ENCODE results near the gene DYNC1I1. TPM values are rescaled to one million over a fixed set of nuclear protein-coding genes. Genes with fewer than 3 reads are reported as not detected.

Gene DYNC1I1
- total RNA-seq, 1 experiment from 2014 or later, result 8.3 TPM

DNA sequence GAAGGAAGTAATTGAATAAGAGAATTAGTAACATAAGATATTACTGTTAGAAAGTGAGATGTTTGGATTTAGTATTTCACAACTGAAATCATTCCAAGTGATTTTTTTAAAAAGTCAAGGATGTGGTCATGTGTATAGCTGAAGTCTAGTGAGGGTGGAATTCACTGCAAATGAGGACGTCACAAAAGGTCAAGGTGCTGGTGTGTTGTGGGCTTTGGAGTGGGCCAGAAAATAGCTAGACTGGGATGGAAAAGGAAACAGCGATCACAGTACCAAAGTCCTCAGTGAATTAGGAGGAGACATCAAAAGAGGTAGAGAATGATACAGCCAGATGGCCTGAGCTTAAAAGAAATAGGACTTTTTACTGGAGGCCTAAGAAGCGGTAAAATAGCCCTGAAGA is 272.8 kb downstream of the DYNC1I1 start:
- Mint-ChIP-seq H3K9me3 (ENCODE audit: unreplicated experiment) (no peaks in the 10 kb centered on the region), H3K27ac (ENCODE audit: unreplicated experiment) (no peak overlapping the region), H3K36me3 (ENCODE audit: insufficient read depth, unreplicated experiment) (no peaks in the 10 kb centered on the region), H3K4me3 (ENCODE audit: unreplicated experiment) (no peak overlapping the region), H3K27me3 (ENCODE audit: insufficient read depth, unreplicated experiment) (no peaks in the 10 kb centered on the region), H3K4me1 (ENCODE audit: low read depth, unreplicated experiment) (no peaks in the 10 kb centered on the region)
- H3K9me3 ChIP-seq, result no peaks in the 10 kb centered on the region
- TF ChIP-seq, protein P1, sequence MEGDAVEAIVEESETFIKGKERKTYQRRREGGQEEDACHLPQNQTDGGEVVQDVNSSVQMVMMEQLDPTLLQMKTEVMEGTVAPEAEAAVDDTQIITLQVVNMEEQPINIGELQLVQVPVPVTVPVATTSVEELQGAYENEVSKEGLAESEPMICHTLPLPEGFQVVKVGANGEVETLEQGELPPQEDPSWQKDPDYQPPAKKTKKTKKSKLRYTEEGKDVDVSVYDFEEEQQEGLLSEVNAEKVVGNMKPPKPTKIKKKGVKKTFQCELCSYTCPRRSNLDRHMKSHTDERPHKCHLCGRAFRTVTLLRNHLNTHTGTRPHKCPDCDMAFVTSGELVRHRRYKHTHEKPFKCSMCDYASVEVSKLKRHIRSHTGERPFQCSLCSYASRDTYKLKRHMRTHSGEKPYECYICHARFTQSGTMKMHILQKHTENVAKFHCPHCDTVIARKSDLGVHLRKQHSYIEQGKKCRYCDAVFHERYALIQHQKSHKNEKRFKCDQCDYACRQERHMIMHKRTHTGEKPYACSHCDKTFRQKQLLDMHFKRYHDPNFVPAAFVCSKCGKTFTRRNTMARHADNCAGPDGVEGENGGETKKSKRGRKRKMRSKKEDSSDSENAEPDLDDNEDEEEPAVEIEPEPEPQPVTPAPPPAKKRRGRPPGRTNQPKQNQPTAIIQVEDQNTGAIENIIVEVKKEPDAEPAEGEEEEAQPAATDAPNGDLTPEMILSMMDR (IDR thresholded peaks at IDR 0.05; ENCODE audit: insufficient read depth in 1 of 2, low read depth in 1 of 2, low read length in 1 of 2, severe bottlenecking in 1 of 2, unreplicated experiment in 1 of 2), result no peak
- intact Hi-C loops (cut with micrococcal nuclease; ENCODE audit: unreplicated experiment), result no loop called here
- H3K4me3 ChIP-seq (ENCODE audit: low read depth, low read length), result no peak overlapping the region
- ChIA-PET POLR2A (no interaction called here), CTCF (no interaction called here)
- H3K36me3 ChIP-seq (ENCODE audit: control insufficient read depth, insufficient read depth, low read length), result no peaks in the 10 kb centered on the region
- DNase-seq, result no peak
- BruUV-seq (replicated peaks), result no TSS peak
- H3K4me1 ChIP-seq, result no peaks in the 10 kb centered on the region
- H3K27me3 ChIP-seq (replicated peaks; ENCODE audit: control insufficient read depth, insufficient read depth, low read length), result no peaks in the 10 kb centered on the region

DNA sequence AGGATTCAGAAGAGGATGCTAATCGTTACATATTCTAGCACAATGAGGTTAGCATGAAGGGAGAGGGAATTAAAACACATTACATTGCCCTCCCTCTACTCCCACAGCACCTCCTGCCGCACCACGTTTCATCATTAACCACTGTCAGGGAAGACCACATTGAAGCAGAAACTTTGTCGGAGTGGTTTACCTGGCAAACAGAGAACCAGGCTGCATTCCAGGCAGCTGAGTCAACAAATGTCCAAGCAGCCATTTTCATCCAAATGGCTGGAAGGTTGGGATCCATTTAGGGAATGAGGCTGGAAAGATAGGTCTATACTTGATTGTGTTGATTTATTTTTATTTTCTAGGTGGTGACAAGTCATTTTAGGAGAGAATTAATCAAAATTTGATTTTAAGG is 273.6 kb downstream of the DYNC1I1 start:
- TF ChIP-seq, protein P1 (IDR thresholded peaks at IDR 0.05; ENCODE audit: insufficient read depth in 1 of 2, low read depth in 1 of 2, low read length in 1 of 2, severe bottlenecking in 1 of 2, unreplicated experiment in 1 of 2), result no peak
- CTCF ChIA-PET, result no interaction called here

GRCh38 chr7:96052289-96052688 is 279.9 kb downstream of the DYNC1I1 start:
- ChIA-PET CTCF (no interaction called here), POLR2A (interaction anchor here (0.6 kb wide), 1 partner anchor 620 kb away, joined by 3 read pairs; no protein-coding TSS in a partner anchor)
- BruUV-seq (replicated peaks), result no TSS peak
- no peak for DNase-seq
- intact Hi-C loops (cut with micrococcal nuclease; ENCODE audit: unreplicated experiment), result no loop called here
- no peaks in the 10 kb centered on the region for H3K36me3 Mint-ChIP-seq (ENCODE audit: insufficient read depth, unreplicated experiment)
- no peak overlapping the region for H3K27ac Mint-ChIP-seq (ENCODE audit: unreplicated experiment)
- H3K9me3 Mint-ChIP-seq (ENCODE audit: unreplicated experiment), result no peaks in the 10 kb centered on the region
- no peak overlapping the region for H3K4me3 ChIP-seq (ENCODE audit: low read depth, low read length)
- H3K9me3 ChIP-seq, result no peaks in the 10 kb centered on the region
- no peaks in the 10 kb centered on the region for H3K4me1 ChIP-seq
- no peaks in the 10 kb centered on the region for H3K4me1 Mint-ChIP-seq (ENCODE audit: low read depth, unreplicated experiment)
- H3K27me3 Mint-ChIP-seq (ENCODE audit: insufficient read depth, unreplicated experiment), result peaks cover 3% of the 10 kb centered on the region
- TF ChIP-seq, protein P1 (IDR thresholded peaks at IDR 0.05; ENCODE audit: insufficient read depth in 1 of 2, low read depth in 1 of 2, low read length in 1 of 2, severe bottlenecking in 1 of 2, unreplicated experiment in 1 of 2), result no peak
- no peaks in the 10 kb centered on the region for H3K36me3 ChIP-seq (ENCODE audit: control insufficient read depth, insufficient read depth, low read length)
- no peak overlapping the region for H3K4me3 Mint-ChIP-seq (ENCODE audit: unreplicated experiment)
- no peaks in the 10 kb centered on the region for H3K27me3 ChIP-seq (replicated peaks; ENCODE audit: control insufficient read depth, insufficient read depth, low read length)

More for the DNA sequence above, 273.6 kb downstream of the DYNC1I1 start:
- H3K27me3 Mint-ChIP-seq (ENCODE audit: insufficient read depth, unreplicated experiment), result no peaks in the 10 kb centered on the region
- intact Hi-C loops (cut with micrococcal nuclease; ENCODE audit: unreplicated experiment), result no loop called here
- POLR2A ChIA-PET, result no interaction called here
- H3K4me1 Mint-ChIP-seq (ENCODE audit: low read depth, unreplicated experiment), result no peaks in the 10 kb centered on the region
- no peak overlapping the region for H3K4me3 Mint-ChIP-seq (ENCODE audit: unreplicated experiment)
- DNase-seq, result no peak
- H3K27ac Mint-ChIP-seq (ENCODE audit: unreplicated experiment), result no peak overlapping the region
- no peak overlapping the region for H3K4me3 ChIP-seq (ENCODE audit: low read depth, low read length)
- no peaks in the 10 kb centered on the region for H3K27me3 ChIP-seq (replicated peaks; ENCODE audit: control insufficient read depth, insufficient read depth, low read length)
- H3K36me3 ChIP-seq (ENCODE audit: control insufficient read depth, insufficient read depth, low read length), result no peaks in the 10 kb centered on the region
- no peaks in the 10 kb centered on the region for H3K9me3 Mint-ChIP-seq (ENCODE audit: unreplicated experiment)
- no peaks in the 10 kb centered on the region for H3K4me1 ChIP-seq
- H3K36me3 Mint-ChIP-seq (ENCODE audit: insufficient read depth, unreplicated experiment), result no peaks in the 10 kb centered on the region
- no TSS peak for BruUV-seq (replicated peaks)
- H3K9me3 ChIP-seq, result no peaks in the 10 kb centered on the region

Data from Caco-2 (cell line).